Suprapubic skin (tissue), 4 donors: ENCODE results near the gene HMG20A. TPM values are rescaled to one million over a fixed set of nuclear protein-coding genes. Genes with fewer than 3 reads are reported as not detected.

Experiments
- DNase-seq, 2 donors: peaks; one replicate each; pipeline ENCODE4 v3.0.0-alpha.2; 2019; ENCODE audit warnings: low spot score in 2 of 2
- H3K27ac ChIP-seq: fragments of 200-600 bp; sonication (generic); one replicate; pipeline ENCODE4 v1.5.1; 2019
- H3K27me3 ChIP-seq: fragments of 200-600 bp; sonication (generic); one replicate; pipeline ENCODE4 v1.5.1; 2019
- H3K36me3 ChIP-seq: fragments of 200-600 bp; sonication (generic); one replicate; pipeline ENCODE4 v1.5.1; 2019
- H3K4me1 ChIP-seq: fragments of 200-600 bp; sonication (generic); one replicate; pipeline ENCODE4 v1.5.1; 2019
- H3K4me3 ChIP-seq: fragments of 200-600 bp; sonication (generic); one replicate; pipeline ENCODE4 v1.5.1; 2019; ENCODE audit warnings: mild to moderate bottlenecking
- H3K9me3 ChIP-seq: fragments of 200-600 bp; sonication (generic); one replicate; pipeline ENCODE4 v1.5.1; 2019
- EP300 ChIP-seq: sonication (generic); formaldehyde crosslinking; IDR thresholded peaks from one replicate; pipeline ENCODE4 v1.6.1; 2017; ENCODE audit warnings: antibody characterized with exemption
- POLR2A ChIP-seq, 2 donors: fragments of 450-650 bp; IDR thresholded peaks; one replicate each; pipeline ENCODE4 v1.6.1; 2017; ENCODE audit warnings: antibody characterized with exemption in 2 of 2, mild to moderate bottlenecking in 2 of 2, moderate library complexity in 2 of 2
- POLR2AphosphoS5 ChIP-seq, 3 donors: sonication (generic); formaldehyde crosslinking; IDR thresholded peaks; one replicate each; pipeline ENCODE4 v1.6.1; 2017; ENCODE audit warnings: antibody characterized with exemption in 3 of 3
- WGBS: methylation state at CpG from one replicate; pipeline ENCODE4 v1.1.5; 2018; 5-methylcytosine and 5-hydroxymethylcytosine counted together
- total RNA-seq, 4 donors: library from RNA; depleted of rRNA; stranded (reverse); fragments of >200 nt; gene quantifications; one replicate each; pipeline ENCODE4 v1.1.0, GENCODE V29; 2016
- TF ChIP-seq, protein P1 (sequence below), 2 donors: fragments of 200-600 bp in 1 of 2; fragments of 450-650 bp in 1 of 2; sonication (generic) in 1 of 2; IDR thresholded peaks; one replicate each; pipeline ENCODE4 v1.5.1; 2016 to 2019; ENCODE audit warnings: antibody characterized with exemption in 2 of 2, mild to moderate bottlenecking in 1 of 2, moderate library complexity in 1 of 2

Gene HMG20A
- total RNA-seq, 4 donors from 2014 or later, result 21.3 to 35.6 (median 23.5) TPM

DNA sequence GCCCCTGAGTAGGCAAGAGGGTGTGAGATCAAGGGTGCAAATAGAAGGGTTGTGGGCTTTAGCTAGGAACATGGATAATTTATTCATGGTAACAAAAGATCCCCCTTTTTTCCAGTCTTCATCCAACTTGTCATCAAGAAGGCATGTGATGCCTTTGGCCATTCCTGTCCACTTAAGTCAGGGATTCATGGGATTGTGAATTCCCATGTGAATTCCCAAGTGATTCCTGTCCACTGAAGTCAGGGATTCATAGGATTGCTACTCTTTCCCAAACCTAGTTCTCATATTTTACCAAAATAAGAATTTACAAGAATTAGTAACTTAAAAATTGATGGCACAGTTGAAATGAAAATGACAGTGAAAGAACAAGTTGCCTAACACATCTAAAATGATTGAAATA lies 40.8 kb downstream of the HMG20A start:
- no peaks in the 10 kb centered on the region for H3K27me3 ChIP-seq
- TF ChIP-seq POLR2AphosphoS5 (IDR thresholded peaks at IDR 0.05) (peak in 1 of 3 donors; percentile 36), EP300 (no peak), POLR2A (IDR thresholded peaks at IDR 0.05) (no peak)
- TF ChIP-seq, protein P1, sequence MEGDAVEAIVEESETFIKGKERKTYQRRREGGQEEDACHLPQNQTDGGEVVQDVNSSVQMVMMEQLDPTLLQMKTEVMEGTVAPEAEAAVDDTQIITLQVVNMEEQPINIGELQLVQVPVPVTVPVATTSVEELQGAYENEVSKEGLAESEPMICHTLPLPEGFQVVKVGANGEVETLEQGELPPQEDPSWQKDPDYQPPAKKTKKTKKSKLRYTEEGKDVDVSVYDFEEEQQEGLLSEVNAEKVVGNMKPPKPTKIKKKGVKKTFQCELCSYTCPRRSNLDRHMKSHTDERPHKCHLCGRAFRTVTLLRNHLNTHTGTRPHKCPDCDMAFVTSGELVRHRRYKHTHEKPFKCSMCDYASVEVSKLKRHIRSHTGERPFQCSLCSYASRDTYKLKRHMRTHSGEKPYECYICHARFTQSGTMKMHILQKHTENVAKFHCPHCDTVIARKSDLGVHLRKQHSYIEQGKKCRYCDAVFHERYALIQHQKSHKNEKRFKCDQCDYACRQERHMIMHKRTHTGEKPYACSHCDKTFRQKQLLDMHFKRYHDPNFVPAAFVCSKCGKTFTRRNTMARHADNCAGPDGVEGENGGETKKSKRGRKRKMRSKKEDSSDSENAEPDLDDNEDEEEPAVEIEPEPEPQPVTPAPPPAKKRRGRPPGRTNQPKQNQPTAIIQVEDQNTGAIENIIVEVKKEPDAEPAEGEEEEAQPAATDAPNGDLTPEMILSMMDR (IDR thresholded peaks at IDR 0.05), result no peak
- peak overlapping the region; percentile 49 for H3K27ac ChIP-seq
- no peak for DNase-seq
- H3K4me1 ChIP-seq, result peaks cover 10% of the 10 kb centered on the region
- H3K4me3 ChIP-seq, result no peak overlapping the region
- no peaks in the 10 kb centered on the region for H3K9me3 ChIP-seq
- H3K36me3 ChIP-seq, result peaks cover 21% of the 10 kb centered on the region

DNA sequence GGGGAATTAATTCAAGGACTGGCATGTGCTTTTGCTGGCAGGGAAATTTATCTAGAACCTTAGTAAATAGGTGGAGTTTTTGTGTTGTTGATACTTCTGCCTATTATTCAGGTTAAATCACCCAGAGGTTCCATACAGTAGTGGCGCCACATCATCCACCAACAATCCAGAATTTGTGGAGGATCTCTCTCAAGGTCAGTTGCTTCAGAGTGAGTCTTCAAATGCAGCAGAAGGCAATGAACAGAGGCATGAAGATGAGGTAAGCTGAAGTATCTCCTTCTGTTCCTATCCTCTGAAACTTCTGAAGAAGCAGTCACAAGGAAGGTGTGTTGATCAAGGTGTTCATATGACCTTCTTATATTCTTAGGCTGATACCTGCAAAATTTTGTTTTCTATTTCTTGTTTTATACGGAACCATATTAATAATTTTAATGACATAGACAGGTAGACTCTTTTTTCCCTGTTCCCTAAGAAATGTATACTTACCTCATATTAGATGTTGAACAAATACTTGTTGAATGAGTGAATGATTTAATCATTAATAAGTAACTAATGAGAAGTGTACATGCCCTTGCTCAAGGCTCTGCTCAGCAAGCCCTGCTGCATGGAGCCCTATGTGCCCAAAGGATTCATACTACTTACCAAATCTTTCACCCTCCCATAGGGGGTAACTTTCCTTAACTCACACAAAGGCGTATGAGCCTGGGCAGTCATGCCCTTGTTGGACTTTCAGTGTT lies 43.6 kb downstream of the HMG20A start:
- H3K9me3 ChIP-seq, result no peaks in the 10 kb centered on the region
- H3K36me3 ChIP-seq, result peaks cover 37% of the 10 kb centered on the region
- no peak for DNase-seq
- H3K27me3 ChIP-seq, result no peaks in the 10 kb centered on the region
- H3K4me1 ChIP-seq, result peaks cover 3% of the 10 kb centered on the region
- TF ChIP-seq POLR2A (IDR thresholded peaks at IDR 0.05), result no peak
- TF ChIP-seq, protein P1 (IDR thresholded peaks at IDR 0.05), result no peak
- no peak for TF ChIP-seq EP300
- TF ChIP-seq POLR2AphosphoS5 (IDR thresholded peaks at IDR 0.05), result no peak
- 99% methylated on average over 3 of the region's 3 CpGs for WGBS
- no peak overlapping the region for H3K27ac ChIP-seq
- H3K4me3 ChIP-seq, result no peak overlapping the region

DNA sequence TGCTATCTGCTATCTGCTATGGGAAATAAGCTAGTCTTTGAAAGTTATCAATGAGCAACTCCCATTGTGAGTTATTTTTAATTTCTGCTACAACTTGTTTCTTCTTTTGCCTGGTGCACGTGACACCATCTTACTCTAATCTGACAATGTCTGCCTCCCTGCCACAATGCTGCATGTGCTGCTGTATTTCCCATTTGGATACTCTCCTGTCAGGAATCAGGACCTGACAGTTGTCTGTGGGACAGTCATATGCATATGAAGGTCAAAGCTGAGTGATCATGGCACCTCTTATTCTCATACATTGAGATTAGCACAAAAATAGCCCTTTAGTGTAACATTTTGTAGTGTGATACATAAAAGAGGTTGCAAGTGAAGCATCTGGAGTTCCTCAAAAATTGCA lies 45.8 kb downstream of the HMG20A start:
- H3K27me3 ChIP-seq, result no peaks in the 10 kb centered on the region
- peaks cover 3% of the 10 kb centered on the region for H3K4me1 ChIP-seq
- no peaks in the 10 kb centered on the region for H3K9me3 ChIP-seq
- WGBS, result 100% methylated on average over 1 of the region's 1 CpG
- no peak overlapping the region for H3K27ac ChIP-seq
- no peak for TF ChIP-seq EP300
- TF ChIP-seq POLR2A (IDR thresholded peaks at IDR 0.05), result no peak
- TF ChIP-seq, protein P1 (IDR thresholded peaks at IDR 0.05), result no peak
- TF ChIP-seq POLR2AphosphoS5 (IDR thresholded peaks at IDR 0.05), result no peak
- DNase-seq, result no peak
- H3K4me3 ChIP-seq, result no peak overlapping the region
- H3K36me3 ChIP-seq, result peaks cover 47% of the 10 kb centered on the region

DNA sequence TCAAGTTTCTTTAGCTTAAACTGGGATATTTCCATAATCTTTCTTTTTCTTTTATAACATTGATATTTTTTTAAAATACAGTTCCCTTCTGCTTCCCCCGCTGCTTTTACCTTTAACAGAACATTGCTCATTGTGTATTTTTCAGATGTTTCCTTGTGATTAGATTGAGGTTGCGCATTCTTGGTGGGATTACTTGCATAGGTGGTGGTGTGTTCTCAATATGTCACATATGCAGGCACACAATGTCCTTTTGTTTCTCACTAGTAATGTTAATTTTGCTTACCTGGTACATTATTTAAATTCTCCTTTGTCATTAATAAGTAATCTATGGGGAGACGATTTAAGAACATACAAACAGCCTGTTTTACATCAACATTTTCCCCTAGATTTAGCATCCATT lies 48.2 kb downstream of the HMG20A start:
- no peaks in the 10 kb centered on the region for H3K4me1 ChIP-seq
- peaks cover 56% of the 10 kb centered on the region for H3K36me3 ChIP-seq
- no peaks in the 10 kb centered on the region for H3K9me3 ChIP-seq
- no peak overlapping the region for H3K4me3 ChIP-seq
- H3K27ac ChIP-seq, result no peak overlapping the region
- no peak for DNase-seq
- no peaks in the 10 kb centered on the region for H3K27me3 ChIP-seq
- TF ChIP-seq POLR2AphosphoS5 (IDR thresholded peaks at IDR 0.05) (no peak), POLR2A (IDR thresholded peaks at IDR 0.05) (no peak), EP300 (no peak)
- TF ChIP-seq, protein P1 (IDR thresholded peaks at IDR 0.05), result no peak
- WGBS, result 93% methylated on average over 3 of the region's 3 CpGs

DNA sequence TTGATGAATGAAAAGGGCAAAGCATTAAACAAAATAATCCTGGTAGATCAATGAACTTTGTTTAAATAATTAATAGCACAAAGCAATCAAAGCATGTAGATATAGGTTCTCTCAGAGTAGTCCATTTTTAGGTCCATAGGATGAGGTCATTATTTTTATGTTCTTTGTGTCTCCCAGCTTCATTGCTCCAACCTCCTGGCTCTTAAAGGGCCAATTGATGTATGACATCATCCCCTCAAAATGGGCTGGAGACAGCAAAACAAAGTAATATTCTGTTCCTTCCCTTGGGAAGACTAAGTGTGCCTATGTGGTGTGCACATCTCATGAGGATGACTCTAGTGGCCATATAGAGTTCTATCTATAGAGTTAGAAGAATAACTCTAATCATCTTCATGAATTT lies 49.5 kb downstream of the HMG20A start:
- TF ChIP-seq, protein P1 (IDR thresholded peaks at IDR 0.05), result no peak
- TF ChIP-seq POLR2AphosphoS5 (IDR thresholded peaks at IDR 0.05), result no peak
- TF ChIP-seq POLR2A (IDR thresholded peaks at IDR 0.05), result no peak
- TF ChIP-seq EP300, result no peak
- Histone ChIP-seq H3K4me1 (no peaks in the 10 kb centered on the region), H3K27me3 (no peaks in the 10 kb centered on the region), H3K36me3 (peaks cover 47% of the 10 kb centered on the region), H3K27ac (no peak overlapping the region), H3K9me3 (no peaks in the 10 kb centered on the region), H3K4me3 (no peak overlapping the region)
- DNase-seq, result no peak
